Liver (tissue), 9 donors: ENCODE results near the gene P3H2. TPM values are rescaled to one million over a fixed set of nuclear protein-coding genes. Genes with fewer than 3 reads are reported as not detected.
A peak's percentile ranks its signal among the peaks of the same experiment; 100 is the strongest.

Source experiments
- DNase-seq: peaks from one replicate; pipeline ENCODE4 v3.0.0-alpha.2; 2017; ENCODE audit warnings: low spot score
- H3K27ac ChIP-seq, 2 donors: one replicate each; pipeline ENCODE4 v1.7.0; 2013; ENCODE audit warnings: inconsistent platforms in 2 of 2, low read length in 2 of 2, control low read depth in 1 of 2, low read depth in 1 of 2, mild to moderate bottlenecking in 1 of 2
- H3K27me3 ChIP-seq, 4 donors: one replicate each; pipeline versions ENCODE4 v1.6.1 to v1.7.0; 2013; ENCODE audit warnings: low read length in 3 of 4, inconsistent platforms in 1 of 4, mild to moderate bottlenecking in 1 of 4, moderate library complexity in 1 of 4; ENCODE audit not compliant: control insufficient read depth in 4 of 4, insufficient read depth in 4 of 4
- H3K36me3 ChIP-seq, 4 donors: one replicate each; pipeline versions ENCODE4 v1.6.1 to v1.7.0; 2013; ENCODE audit warnings: low read length in 3 of 4, mild to moderate bottlenecking in 3 of 4, low read depth in 1 of 4, moderate library complexity in 1 of 4; ENCODE audit not compliant: control insufficient read depth in 4 of 4, insufficient read depth in 3 of 4
- H3K4me1 ChIP-seq, 4 donors: one replicate each; pipeline versions ENCODE4 v1.6.1 to v1.7.0; 2013; ENCODE audit warnings: low read length in 3 of 4, mild to moderate bottlenecking in 3 of 4, moderate library complexity in 1 of 4; ENCODE audit not compliant: control insufficient read depth in 4 of 4, insufficient read depth in 4 of 4
- H3K4me3 ChIP-seq, 3 donors: one replicate each; pipeline versions ENCODE4 v1.6.1 to v1.7.0; 2013; ENCODE audit warnings: low read length in 3 of 3, control low read depth in 1 of 3, low read depth in 1 of 3, mild to moderate bottlenecking in 1 of 3
- H3K9ac ChIP-seq, 2 donors: one replicate each; pipeline ENCODE4 v1.7.0; 2013; ENCODE audit warnings: low read length in 2 of 2, mild to moderate bottlenecking in 2 of 2, moderate library complexity in 2 of 2, control low read depth in 1 of 2, low read depth in 1 of 2
- H3K9me3 ChIP-seq, 4 donors: one replicate each; pipeline versions ENCODE4 v1.6.1 to v1.7.0; 2013; ENCODE audit warnings: low read length in 3 of 4; ENCODE audit not compliant: control insufficient read depth in 4 of 4
- EGR1 ChIP-seq, 2 donors: IDR thresholded peaks; 2 replicates each; pipeline ENCODE4 v1.6.1; 2016 to 2018; ENCODE audit warnings: antibody characterized with exemption in 2 of 2, low read depth in 2 of 2
- FOXA1 ChIP-seq: IDR thresholded peaks from 2 replicates; pipeline ENCODE4 v1.6.1; 2016; ENCODE audit warnings: antibody characterized with exemption
- FOXA2 ChIP-seq: IDR thresholded peaks from 2 replicates; pipeline ENCODE4 v1.6.1; 2016; ENCODE audit warnings: antibody characterized with exemption
- GABPA ChIP-seq, 2 donors: IDR thresholded peaks in 1 of 2; conservative IDR thresholded peaks in 1 of 2; 2 replicates each; pipeline ENCODE4 v1.6.1; 2016; ENCODE audit warnings: antibody characterized with exemption in 2 of 2, mild to moderate bottlenecking in 1 of 2, moderate library complexity in 1 of 2
- HNF4A ChIP-seq, 2 donors: conservative IDR thresholded peaks; 2 replicates each; pipeline ENCODE4 v1.6.1; 2016; ENCODE audit warnings: antibody characterized with exemption in 2 of 2, mild to moderate bottlenecking in 2 of 2
- HNF4G ChIP-seq: IDR thresholded peaks from 2 replicates; pipeline ENCODE4 v1.6.1; 2016; ENCODE audit warnings: antibody characterized with exemption
- JUND ChIP-seq, 2 donors: IDR thresholded peaks; 2 replicates each; pipeline ENCODE4 v1.6.1; 2016; ENCODE audit warnings: antibody characterized with exemption in 2 of 2
- NR2F2 ChIP-seq: IDR thresholded peaks from 2 replicates; pipeline ENCODE4 v1.6.1; 2016; ENCODE audit warnings: antibody characterized with exemption
- RXRA ChIP-seq, 2 donors: IDR thresholded peaks; 2 replicates each; pipeline ENCODE4 v1.6.1; 2017 to 2018; ENCODE audit warnings: antibody characterized with exemption in 2 of 2, mild to moderate bottlenecking in 1 of 2
- SP1 ChIP-seq: IDR thresholded peaks from 2 replicates; pipeline ENCODE4 v1.6.1; 2018; ENCODE audit warnings: antibody characterized with exemption, mild to moderate bottlenecking
- TAF1 ChIP-seq: conservative IDR thresholded peaks from 2 replicates; pipeline ENCODE4 v1.6.1; 2016; ENCODE audit warnings: antibody characterized with exemption, mild to moderate bottlenecking
- YY1 ChIP-seq: IDR thresholded peaks from 2 replicates; pipeline ENCODE4 v1.6.1; 2016; ENCODE audit warnings: antibody characterized with exemption, mild to moderate bottlenecking
- WGBS: extraction: QIAGEN DNeasy Blood & Tissue Kit; methylation state at CpG from one replicate; pipeline ENCODE4 v1.1.7; 2013; 5-methylcytosine and 5-hydroxymethylcytosine counted together
- polyA plus RNA-seq, 2 donors: library from polyadenylated mRNA; stranded (reverse) in 1 of 2; unstranded in 1 of 2; fragments of 200-250 nt in 1 of 2; fragments of >200 nt in 1 of 2; fragmentation: Nextera tagmentation in 1 of 2; extraction: Ambion mirVana in 1 of 2; gene quantifications; one replicate each; pipeline versions ENCODE4 v1.2.1 to v1.2.3, GENCODE V29; 2013 to 2015
- total RNA-seq, 2 donors: library from RNA; depleted of rRNA; stranded (reverse); fragments of >200 nt; gene quantifications; one replicate each; pipeline ENCODE4 v1.2.3, GENCODE V29; 2014
- TF ChIP-seq, protein P1 (sequence below): IDR thresholded peaks from 2 replicates; pipeline ENCODE4 v1.6.1; 2016; ENCODE audit warnings: antibody characterized with exemption
- TF ChIP-seq, protein P2 (sequence below): fragments of 150-350 bp; IDR thresholded peaks from 2 replicates; pipeline ENCODE4 v1.5.1; 2017; ENCODE audit warnings: improper control_type of control experiment, low read depth, low read length; ENCODE audit not compliant: missing input control
- TF ChIP-seq, protein P3 (sequence below): IDR thresholded peaks from 2 replicates; pipeline ENCODE4 v1.6.1; 2016; ENCODE audit warnings: antibody characterized with exemption
- TF ChIP-seq, protein P4 (sequence below): IDR thresholded peaks from 2 replicates; pipeline ENCODE4 v1.6.1; 2016; ENCODE audit warnings: antibody characterized with exemption, mild to moderate bottlenecking
- TF ChIP-seq, protein P5 (sequence below): IDR thresholded peaks from 2 replicates; pipeline ENCODE4 v1.6.1; 2016; ENCODE audit warnings: antibody characterized with exemption
- donor health status: healthy.
- donor health status: healthy.
- donor health status: healthy.
- donor health status: healthy.
- donor health status: healthy.

P3H2 gene
- total and polyA plus RNA-seq, 4 donors: 1.9 to 6.9 (median 4.1) TPM

DNA sequence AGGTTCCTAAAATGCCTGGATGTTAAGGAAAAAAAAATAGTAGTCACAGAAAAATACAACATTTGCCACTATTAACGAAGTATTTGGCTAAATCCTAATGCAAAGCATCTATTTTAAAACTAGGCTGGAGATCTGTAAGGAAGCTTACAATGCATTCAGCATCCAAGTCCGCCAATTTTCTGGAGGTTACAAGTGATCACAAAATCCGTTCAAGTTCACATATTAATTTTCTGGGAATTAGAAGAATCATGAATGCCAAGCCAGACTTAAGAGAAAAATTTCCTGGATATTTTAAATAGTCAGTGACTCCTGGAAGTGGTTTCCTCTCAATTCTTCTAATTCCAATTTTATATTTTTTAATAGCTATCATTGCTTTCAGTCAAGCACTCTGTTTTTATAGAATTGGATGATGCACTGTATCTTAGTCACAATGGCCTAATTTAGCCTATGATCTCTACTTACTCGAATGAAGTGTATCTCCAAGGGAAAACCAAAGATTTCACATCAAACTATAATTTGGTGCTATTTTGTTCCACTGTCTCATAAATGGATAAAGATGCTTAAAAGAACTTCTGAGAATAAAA, 60.4 kb downstream of the P3H2 start:
- TF ChIP-seq, protein P1, sequence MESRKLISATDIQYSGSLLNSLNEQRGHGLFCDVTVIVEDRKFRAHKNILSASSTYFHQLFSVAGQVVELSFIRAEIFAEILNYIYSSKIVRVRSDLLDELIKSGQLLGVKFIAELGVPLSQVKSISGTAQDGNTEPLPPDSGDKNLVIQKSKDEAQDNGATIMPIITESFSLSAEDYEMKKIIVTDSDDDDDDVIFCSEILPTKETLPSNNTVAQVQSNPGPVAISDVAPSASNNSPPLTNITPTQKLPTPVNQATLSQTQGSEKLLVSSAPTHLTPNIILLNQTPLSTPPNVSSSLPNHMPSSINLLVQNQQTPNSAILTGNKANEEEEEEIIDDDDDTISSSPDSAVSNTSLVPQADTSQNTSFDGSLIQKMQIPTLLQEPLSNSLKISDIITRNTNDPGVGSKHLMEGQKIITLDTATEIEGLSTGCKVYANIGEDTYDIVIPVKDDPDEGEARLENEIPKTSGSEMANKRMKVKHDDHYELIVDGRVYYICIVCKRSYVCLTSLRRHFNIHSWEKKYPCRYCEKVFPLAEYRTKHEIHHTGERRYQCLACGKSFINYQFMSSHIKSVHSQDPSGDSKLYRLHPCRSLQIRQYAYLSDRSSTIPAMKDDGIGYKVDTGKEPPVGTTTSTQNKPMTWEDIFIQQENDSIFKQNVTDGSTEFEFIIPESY: no peak
- TF ChIP-seq FOXA2 (no peak), FOXA1 (no peak), HNF4G (no peak)
- Histone ChIP-seq H3K9ac (no peak overlapping the region), H3K9me3 (no peaks in the 10 kb centered on the region), H3K36me3 (no peaks in the 10 kb centered on the region), H3K4me1 (no peaks in the 10 kb centered on the region), H3K4me3 (no peak overlapping the region), H3K27me3 (no peaks in the 10 kb centered on the region), H3K27ac (no peak overlapping the region)
- DNase-seq: no peak
- WGBS: 79% methylated on average over 4 of the region's 4 CpGs

DNA sequence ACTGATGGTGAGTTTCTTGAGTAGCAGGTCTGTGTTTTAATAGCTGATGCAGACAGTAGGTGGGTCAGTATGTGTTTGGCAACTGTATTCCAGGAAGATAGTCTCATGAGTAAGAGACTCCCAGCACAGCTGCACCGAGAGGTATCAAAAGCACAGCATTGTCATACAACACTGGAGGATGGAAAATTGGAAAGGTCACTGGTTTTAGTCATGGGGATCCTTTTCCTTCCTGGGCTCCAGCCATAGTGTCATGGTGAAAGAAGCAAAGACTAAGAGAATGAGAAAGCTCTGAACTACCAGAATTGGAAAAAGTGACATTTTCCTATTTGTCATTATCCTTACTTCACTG, 61.5 kb downstream of the P3H2 start:
- Histone ChIP-seq H3K9me3 (no peaks in the 10 kb centered on the region), H3K4me1 (no peaks in the 10 kb centered on the region), H3K27ac (peak overlapping the region; percentile 37 to 63), H3K9ac (no peak overlapping the region), H3K4me3 (no peak overlapping the region), H3K36me3 (no peaks in the 10 kb centered on the region), H3K27me3 (peaks cover 0 to 3% (median 0%) of the 10 kb centered on the region in 4 donors)
- TF ChIP-seq, protein P2, sequence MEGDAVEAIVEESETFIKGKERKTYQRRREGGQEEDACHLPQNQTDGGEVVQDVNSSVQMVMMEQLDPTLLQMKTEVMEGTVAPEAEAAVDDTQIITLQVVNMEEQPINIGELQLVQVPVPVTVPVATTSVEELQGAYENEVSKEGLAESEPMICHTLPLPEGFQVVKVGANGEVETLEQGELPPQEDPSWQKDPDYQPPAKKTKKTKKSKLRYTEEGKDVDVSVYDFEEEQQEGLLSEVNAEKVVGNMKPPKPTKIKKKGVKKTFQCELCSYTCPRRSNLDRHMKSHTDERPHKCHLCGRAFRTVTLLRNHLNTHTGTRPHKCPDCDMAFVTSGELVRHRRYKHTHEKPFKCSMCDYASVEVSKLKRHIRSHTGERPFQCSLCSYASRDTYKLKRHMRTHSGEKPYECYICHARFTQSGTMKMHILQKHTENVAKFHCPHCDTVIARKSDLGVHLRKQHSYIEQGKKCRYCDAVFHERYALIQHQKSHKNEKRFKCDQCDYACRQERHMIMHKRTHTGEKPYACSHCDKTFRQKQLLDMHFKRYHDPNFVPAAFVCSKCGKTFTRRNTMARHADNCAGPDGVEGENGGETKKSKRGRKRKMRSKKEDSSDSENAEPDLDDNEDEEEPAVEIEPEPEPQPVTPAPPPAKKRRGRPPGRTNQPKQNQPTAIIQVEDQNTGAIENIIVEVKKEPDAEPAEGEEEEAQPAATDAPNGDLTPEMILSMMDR: no peak
- TF ChIP-seq, protein P3, sequence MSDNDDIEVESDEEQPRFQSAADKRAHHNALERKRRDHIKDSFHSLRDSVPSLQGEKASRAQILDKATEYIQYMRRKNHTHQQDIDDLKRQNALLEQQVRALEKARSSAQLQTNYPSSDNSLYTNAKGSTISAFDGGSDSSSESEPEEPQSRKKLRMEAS: no peak
- TF ChIP-seq EGR1 (IDR thresholded peaks at IDR 0.05; ENCODE audit: low read depth in 2 of 2) (no peak), YY1 (no peak), HNF4A (conservative IDR thresholded peaks at IDR 0.05) (no peak), RXRA (IDR thresholded peaks at IDR 0.05) (no peak), GABPA (IDR thresholded peaks at IDR 0.05 in 1 of 2, conservative IDR thresholded peaks at IDR 0.05 in 1 of 2) (no peak), SP1 (no peak), TAF1 (no peak), JUND (IDR thresholded peaks at IDR 0.05) (no peak), NR2F2 (no peak), FOXA2 (no peak), HNF4G (no peak)
- TF ChIP-seq, protein P4, sequence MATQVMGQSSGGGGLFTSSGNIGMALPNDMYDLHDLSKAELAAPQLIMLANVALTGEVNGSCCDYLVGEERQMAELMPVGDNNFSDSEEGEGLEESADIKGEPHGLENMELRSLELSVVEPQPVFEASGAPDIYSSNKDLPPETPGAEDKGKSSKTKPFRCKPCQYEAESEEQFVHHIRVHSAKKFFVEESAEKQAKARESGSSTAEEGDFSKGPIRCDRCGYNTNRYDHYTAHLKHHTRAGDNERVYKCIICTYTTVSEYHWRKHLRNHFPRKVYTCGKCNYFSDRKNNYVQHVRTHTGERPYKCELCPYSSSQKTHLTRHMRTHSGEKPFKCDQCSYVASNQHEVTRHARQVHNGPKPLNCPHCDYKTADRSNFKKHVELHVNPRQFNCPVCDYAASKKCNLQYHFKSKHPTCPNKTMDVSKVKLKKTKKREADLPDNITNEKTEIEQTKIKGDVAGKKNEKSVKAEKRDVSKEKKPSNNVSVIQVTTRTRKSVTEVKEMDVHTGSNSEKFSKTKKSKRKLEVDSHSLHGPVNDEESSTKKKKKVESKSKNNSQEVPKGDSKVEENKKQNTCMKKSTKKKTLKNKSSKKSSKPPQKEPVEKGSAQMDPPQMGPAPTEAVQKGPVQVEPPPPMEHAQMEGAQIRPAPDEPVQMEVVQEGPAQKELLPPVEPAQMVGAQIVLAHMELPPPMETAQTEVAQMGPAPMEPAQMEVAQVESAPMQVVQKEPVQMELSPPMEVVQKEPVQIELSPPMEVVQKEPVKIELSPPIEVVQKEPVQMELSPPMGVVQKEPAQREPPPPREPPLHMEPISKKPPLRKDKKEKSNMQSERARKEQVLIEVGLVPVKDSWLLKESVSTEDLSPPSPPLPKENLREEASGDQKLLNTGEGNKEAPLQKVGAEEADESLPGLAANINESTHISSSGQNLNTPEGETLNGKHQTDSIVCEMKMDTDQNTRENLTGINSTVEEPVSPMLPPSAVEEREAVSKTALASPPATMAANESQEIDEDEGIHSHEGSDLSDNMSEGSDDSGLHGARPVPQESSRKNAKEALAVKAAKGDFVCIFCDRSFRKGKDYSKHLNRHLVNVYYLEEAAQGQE: no peak
- TF ChIP-seq, protein P5, sequence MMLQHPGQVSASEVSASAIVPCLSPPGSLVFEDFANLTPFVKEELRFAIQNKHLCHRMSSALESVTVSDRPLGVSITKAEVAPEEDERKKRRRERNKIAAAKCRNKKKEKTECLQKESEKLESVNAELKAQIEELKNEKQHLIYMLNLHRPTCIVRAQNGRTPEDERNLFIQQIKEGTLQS: no peak
- WGBS: 74% methylated on average over 1 of the region's 1 CpG
- DNase-seq: no peak
